OCI-LY1 (cell line): Measurements from ENCODE around the gene PCP2.

Experiments
- EZH2 ChIP-seq: fragments of 200-600 bp; sonication (generic), shearing (Covaris generic); IDR thresholded peaks from 2 replicates; pipeline ENCODE4 v1.8.0; 2017; ENCODE audit warnings: borderline replicate concordance, mixed run types, mild to moderate bottlenecking, antibody characterized with exemption, low read length, moderate library complexity, mixed read lengths
- TF ChIP-seq, protein P1 (sequence below): fragments of 200-600 bp; sonication (generic), shearing (Covaris generic); IDR thresholded peaks from 2 replicates; pipeline ENCODE4 v1.5.1; 2017; ENCODE audit warnings: mild to moderate bottlenecking, antibody characterized with exemption, low read length, moderate library complexity, mixed read lengths

DNA sequence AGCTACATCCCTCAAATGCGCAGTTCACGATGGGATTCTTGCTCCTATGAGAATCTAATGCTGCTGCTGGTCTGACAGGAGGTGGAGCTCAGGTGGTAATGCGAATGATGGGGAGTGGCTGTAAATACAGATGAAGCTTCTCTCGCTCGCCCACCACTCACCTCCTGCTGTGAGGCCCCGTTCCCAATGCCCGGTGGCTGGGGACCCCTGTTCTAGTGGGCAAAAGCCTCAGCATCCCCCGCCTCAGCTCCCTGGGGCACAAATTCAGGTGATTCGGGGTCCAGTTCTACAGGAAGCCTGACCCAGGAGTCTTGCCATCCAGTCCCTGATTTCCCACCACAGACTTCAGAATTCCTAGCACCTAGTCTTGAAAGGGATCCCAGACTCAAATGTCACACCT is 39.0 kb upstream of the PCP2 start:
- TF ChIP-seq, protein P1, sequence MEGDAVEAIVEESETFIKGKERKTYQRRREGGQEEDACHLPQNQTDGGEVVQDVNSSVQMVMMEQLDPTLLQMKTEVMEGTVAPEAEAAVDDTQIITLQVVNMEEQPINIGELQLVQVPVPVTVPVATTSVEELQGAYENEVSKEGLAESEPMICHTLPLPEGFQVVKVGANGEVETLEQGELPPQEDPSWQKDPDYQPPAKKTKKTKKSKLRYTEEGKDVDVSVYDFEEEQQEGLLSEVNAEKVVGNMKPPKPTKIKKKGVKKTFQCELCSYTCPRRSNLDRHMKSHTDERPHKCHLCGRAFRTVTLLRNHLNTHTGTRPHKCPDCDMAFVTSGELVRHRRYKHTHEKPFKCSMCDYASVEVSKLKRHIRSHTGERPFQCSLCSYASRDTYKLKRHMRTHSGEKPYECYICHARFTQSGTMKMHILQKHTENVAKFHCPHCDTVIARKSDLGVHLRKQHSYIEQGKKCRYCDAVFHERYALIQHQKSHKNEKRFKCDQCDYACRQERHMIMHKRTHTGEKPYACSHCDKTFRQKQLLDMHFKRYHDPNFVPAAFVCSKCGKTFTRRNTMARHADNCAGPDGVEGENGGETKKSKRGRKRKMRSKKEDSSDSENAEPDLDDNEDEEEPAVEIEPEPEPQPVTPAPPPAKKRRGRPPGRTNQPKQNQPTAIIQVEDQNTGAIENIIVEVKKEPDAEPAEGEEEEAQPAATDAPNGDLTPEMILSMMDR: no peak
- TF ChIP-seq EZH2: no peak
